Stimulated activated naive CD8-positive, alpha-beta T cell treated with anti-CD3 and anti-CD28 coated beads, Interleukin-15, Interleukin-2, amounts not matched to agents 100 ng/mL and 50 ng/mL, for 24 hours (primary cell): ENCODE data around the gene NCKAP5.

ENCODE experiments used
- H3K27ac Mint-ChIP-seq: one replicate; pipeline ENCODE4 v1.8.0; 2021; ENCODE audit warnings: mild to moderate bottlenecking, mixed read lengths
- H3K27me3 Mint-ChIP-seq: one replicate; pipeline ENCODE4 v1.8.0; 2021; ENCODE audit warnings: mixed read lengths
- H3K36me3 Mint-ChIP-seq: one replicate; pipeline ENCODE4 v1.8.0; 2021; ENCODE audit warnings: low read depth, mixed read lengths
- H3K4me1 Mint-ChIP-seq: one replicate; pipeline ENCODE4 v1.8.0; 2021; ENCODE audit warnings: low read depth, mixed read lengths
- H3K4me3 Mint-ChIP-seq: one replicate; pipeline ENCODE4 v1.8.0; 2021; ENCODE audit warnings: mild to moderate bottlenecking, mixed read lengths
- H3K9me3 Mint-ChIP-seq: one replicate; pipeline ENCODE4 v1.8.0; 2021; ENCODE audit warnings: mixed read lengths

Gene NCKAP5

DNA sequence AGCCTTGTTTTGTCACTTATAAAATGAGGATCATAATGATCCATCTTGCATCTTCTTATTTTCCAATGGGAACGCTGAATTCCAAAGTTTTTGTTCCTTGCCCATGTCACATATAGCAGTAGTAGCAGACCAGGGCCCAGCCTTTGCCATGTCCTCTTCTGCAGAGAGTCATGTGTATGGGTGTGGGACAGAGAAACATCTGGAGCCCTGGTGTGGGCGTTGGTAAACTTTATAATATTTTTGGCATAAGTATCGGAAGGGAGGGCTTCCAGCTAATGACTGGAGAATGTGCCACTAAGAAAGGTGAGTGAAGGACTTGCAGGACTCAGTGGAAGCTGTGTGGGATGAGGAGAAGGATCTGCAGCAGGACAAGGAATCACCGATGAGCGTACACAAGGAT, 157.2 kb downstream of the NCKAP5 start:
- peaks cover 5% of the 10 kb centered on the region for H3K27me3 Mint-ChIP-seq
- no peak overlapping the region for H3K27ac Mint-ChIP-seq
- H3K9me3 Mint-ChIP-seq: peaks cover 3% of the 10 kb centered on the region
- H3K4me3 Mint-ChIP-seq: no peak overlapping the region
- H3K36me3 Mint-ChIP-seq: no peaks in the 10 kb centered on the region
- H3K4me1 Mint-ChIP-seq: no peaks in the 10 kb centered on the region

DNA sequence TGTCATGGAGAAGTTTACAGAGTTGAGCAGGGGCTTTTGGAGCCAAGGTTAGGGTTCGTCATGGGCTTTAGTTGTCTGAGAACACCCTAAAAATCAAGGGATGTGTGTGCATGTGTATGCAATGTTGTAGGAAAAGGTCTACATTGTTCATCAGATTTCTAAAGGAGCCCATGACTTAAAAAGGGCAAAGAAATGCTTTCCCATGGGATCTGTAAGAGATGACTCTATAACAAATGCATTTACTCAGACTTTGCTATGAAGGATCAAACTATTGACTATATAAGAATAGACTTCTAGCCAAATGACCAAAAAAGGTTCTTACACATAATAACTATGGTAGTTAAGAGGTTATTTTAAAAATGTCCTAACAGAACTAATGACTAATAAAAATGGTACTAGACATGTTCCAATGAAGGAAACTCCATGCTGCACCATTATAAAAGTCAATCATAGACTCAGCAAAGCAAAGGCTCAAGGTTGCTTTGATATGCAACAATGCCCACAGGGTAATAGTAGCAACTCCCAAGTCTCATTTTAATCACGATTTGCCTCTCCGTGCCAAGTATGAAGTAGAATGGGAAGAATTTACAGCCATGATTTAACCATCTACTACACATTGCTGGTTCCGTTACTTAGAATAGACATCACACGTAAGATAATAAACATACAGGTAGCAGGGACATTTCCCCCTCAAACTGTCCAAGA, 158.5 kb downstream of the NCKAP5 start:
- Mint-ChIP-seq H3K27ac (no peak overlapping the region), H3K4me1 (no peaks in the 10 kb centered on the region), H3K27me3 (peaks cover 5% of the 10 kb centered on the region), H3K9me3 (peaks cover 3% of the 10 kb centered on the region), H3K36me3 (no peaks in the 10 kb centered on the region), H3K4me3 (no peak overlapping the region)

DNA sequence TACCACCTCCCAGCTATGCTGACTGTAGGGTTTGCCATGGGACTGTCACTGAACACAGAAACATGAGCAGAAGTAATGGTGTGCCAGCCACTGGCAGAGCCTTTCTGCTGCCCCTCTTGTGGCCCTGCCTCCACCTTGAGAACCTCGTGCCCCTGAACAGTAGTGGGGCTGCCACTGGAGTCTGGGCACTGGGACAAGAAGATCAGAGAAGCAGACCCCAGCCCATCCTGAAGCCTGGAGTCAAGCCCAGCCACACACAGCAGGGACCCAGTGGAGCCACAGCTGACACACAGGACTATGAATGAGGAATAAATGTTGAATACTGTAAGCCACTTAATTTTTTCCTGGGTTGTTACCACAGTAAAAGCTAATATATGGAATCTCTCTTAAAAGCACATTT, 159.6 kb downstream of the NCKAP5 start:
- peaks cover 3% of the 10 kb centered on the region for H3K9me3 Mint-ChIP-seq
- peaks cover 5% of the 10 kb centered on the region for H3K27me3 Mint-ChIP-seq
- H3K36me3 Mint-ChIP-seq: no peaks in the 10 kb centered on the region
- no peak overlapping the region for H3K27ac Mint-ChIP-seq
- H3K4me3 Mint-ChIP-seq: no peak overlapping the region
- no peaks in the 10 kb centered on the region for H3K4me1 Mint-ChIP-seq

DNA sequence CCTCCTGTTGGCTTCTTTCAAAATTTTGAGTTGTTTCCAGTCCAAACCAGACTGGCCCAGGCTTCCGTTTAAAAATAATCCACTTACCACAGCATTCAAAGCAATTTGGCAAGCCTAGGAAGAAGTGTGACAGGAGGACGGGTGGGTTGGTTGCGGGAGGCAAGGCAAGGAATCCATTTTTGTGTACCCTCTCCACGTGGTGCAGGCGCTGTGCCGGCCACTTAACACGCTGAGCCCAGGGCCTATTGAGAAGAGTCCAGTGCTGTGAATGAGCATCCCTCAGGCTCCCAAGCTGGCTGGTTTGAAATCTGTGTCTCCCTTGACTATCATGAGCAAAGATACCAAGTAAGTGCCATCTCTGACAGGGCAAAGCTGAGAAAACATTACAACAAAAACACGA, 160.9 kb downstream of the NCKAP5 start:
- no peak overlapping the region for H3K4me3 Mint-ChIP-seq
- H3K4me1 Mint-ChIP-seq: no peaks in the 10 kb centered on the region
- peaks cover 5% of the 10 kb centered on the region for H3K27me3 Mint-ChIP-seq
- H3K36me3 Mint-ChIP-seq: no peaks in the 10 kb centered on the region
- peaks cover 3% of the 10 kb centered on the region for H3K9me3 Mint-ChIP-seq
- no peak overlapping the region for H3K27ac Mint-ChIP-seq

DNA sequence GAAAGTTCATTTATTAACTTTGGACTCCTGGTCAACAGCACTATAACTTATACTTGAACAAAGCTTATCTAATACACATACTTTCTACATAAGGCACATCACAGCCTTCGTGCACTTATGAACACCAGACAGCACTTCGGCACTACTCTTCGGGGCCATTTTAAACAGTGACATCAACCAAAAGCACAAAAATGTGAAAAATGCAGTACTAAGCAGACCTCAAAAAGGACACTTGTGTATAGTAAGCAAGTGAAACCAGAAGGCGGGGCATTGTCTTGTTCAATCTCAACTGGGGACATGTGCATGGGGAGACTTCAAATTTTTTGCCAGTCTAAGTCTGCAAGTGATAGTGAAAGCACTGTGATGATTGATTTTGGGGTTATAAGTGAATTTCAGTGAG, 163.0 kb downstream of the NCKAP5 start:
- Mint-ChIP-seq H3K27me3 (no peaks in the 10 kb centered on the region), H3K9me3 (peaks cover 8% of the 10 kb centered on the region), H3K4me3 (no peak overlapping the region), H3K27ac (no peak overlapping the region), H3K36me3 (no peaks in the 10 kb centered on the region), H3K4me1 (no peaks in the 10 kb centered on the region)

DNA sequence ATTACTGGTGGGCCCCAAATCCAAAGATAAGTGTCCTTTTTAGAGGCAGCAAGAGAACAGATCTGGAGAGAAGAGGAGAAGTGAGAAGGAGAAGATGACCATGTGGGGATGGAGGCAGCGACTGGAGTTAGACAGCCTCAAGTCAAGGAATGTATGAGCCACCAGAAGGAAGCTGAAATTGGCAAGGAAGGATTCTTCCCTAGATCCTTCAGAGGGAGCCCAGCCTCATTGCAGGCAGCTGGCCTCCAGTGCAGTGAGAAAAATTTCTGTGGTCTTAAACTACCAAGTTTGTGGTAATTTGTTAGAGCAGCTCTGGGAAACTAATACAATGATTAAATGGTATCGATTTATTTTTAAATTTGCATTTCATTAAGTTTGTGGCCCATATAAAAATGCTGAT, 167.9 kb downstream of the NCKAP5 start:
- no peak overlapping the region for H3K27ac Mint-ChIP-seq
- H3K4me3 Mint-ChIP-seq: no peak overlapping the region
- no peaks in the 10 kb centered on the region for H3K27me3 Mint-ChIP-seq
- no peaks in the 10 kb centered on the region for H3K36me3 Mint-ChIP-seq
- H3K9me3 Mint-ChIP-seq: peaks cover 6% of the 10 kb centered on the region
- H3K4me1 Mint-ChIP-seq: no peaks in the 10 kb centered on the region

DNA sequence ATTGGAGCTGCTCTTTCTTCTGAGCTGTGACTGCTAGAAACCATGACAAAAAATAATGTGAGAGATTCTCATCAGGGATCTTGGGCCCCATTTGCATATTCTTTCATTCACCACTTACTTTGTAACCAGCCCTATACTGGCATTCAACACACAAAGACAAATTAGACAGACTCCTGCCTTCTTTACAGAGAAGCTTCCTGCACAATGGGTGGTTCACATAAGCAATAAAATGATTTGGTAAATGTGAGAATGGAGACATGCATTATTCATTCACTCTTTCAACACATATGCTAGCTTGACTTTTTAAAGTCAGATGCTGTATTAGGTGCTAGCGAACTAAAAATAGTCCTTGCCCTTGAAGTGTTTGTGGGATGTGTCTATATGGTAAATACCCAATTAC, 174.4 kb downstream of the NCKAP5 start:
- H3K4me1 Mint-ChIP-seq: no peaks in the 10 kb centered on the region
- peaks cover 5% of the 10 kb centered on the region for H3K9me3 Mint-ChIP-seq
- no peaks in the 10 kb centered on the region for H3K36me3 Mint-ChIP-seq
- H3K27me3 Mint-ChIP-seq: no peaks in the 10 kb centered on the region
- no peak overlapping the region for H3K27ac Mint-ChIP-seq
- H3K4me3 Mint-ChIP-seq: no peak overlapping the region

DNA sequence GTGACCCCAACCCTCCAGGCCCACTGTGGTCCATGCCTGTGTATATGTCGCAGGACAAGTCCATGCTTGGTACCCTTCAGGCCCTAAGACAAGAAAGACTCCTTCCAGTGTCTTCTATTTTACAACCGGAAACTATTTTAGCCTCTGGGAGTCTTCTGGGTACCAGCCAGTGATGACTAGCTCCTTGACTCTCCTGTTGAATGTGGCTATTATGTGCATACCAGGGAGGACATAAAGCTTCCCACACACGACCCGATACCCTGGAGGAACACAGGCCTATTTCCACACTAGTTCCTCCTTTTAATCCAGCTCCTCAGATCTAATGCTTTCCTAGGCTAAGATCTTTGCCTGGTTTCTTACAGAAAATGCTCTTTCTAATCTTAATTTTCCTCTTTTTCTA, 178.1 kb downstream of the NCKAP5 start:
- no peak overlapping the region for H3K4me3 Mint-ChIP-seq
- H3K27me3 Mint-ChIP-seq: no peaks in the 10 kb centered on the region
- H3K9me3 Mint-ChIP-seq: peaks cover 5% of the 10 kb centered on the region

DNA sequence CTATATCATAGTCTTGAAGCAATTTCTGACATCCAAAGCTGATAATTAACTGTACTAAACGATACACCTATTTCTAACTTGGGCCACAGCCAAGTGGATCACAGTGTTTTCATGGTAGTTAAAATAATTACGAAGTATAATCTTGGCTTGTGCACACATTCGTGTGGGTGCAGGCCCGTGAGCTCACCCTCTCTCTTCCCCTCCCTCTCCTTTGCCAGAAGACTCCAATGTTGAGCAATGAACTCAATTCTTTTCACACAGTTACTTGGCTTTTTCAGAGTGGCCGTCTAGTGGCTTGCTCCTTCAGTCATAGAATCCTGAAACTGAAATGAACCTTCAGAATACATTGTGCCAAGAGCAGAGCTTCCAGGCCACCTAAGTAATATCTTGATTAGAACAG, 178.7 kb downstream of the NCKAP5 start:
- H3K9me3 Mint-ChIP-seq: peaks cover 5% of the 10 kb centered on the region
- no peaks in the 10 kb centered on the region for H3K4me1 Mint-ChIP-seq
- no peak overlapping the region for H3K4me3 Mint-ChIP-seq
- no peak overlapping the region for H3K27ac Mint-ChIP-seq
- H3K36me3 Mint-ChIP-seq: no peaks in the 10 kb centered on the region
- no peaks in the 10 kb centered on the region for H3K27me3 Mint-ChIP-seq

More for the DNA sequence above, 178.1 kb downstream of the NCKAP5 start:
- Mint-ChIP-seq H3K36me3 (no peaks in the 10 kb centered on the region), H3K27ac (no peak overlapping the region), H3K4me1 (no peaks in the 10 kb centered on the region)

DNA sequence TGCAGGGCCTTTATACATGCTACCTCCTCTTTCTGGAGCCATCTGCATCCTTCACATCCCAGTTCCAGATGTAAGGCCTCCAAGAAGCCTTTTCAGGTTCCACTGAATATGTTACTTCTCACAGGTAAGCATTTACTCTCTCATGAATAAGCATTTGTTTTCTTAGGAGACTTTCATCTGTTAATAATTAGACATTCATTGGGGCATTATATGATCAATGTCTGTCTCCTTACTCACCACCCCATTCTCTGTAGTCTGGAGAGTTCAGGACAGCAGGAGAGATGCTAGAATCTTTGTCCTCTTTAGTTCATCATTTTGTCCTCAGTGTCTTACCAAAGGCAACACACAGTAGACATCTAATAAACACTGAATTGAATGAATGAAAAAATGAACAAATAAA, 185.7 kb downstream of the NCKAP5 start:
- Mint-ChIP-seq H3K36me3 (no peaks in the 10 kb centered on the region), H3K27ac (no peak overlapping the region), H3K4me3 (no peak overlapping the region), H3K27me3 (no peaks in the 10 kb centered on the region), H3K9me3 (no peaks in the 10 kb centered on the region), H3K4me1 (no peaks in the 10 kb centered on the region)

DNA sequence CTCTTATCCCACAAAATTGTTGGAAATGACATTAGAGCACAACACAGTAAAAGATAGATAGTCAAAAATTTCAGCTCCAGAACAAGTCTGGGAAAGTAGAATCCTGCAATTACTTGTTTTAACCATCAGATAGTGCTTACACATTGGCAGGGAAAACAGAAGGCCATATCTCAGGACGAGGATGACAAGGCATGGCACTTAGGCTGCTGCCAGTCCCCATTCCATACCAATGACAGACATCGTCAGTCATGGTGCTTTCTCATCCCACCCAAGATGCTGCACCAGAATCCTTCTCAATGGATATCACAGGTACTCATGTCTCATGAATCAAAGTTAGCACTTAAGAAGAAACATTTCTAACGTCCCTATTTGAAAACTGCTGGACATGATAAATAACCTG, 187.3 kb downstream of the NCKAP5 start:
- H3K36me3 Mint-ChIP-seq: no peaks in the 10 kb centered on the region
- no peaks in the 10 kb centered on the region for H3K27me3 Mint-ChIP-seq
- H3K4me3 Mint-ChIP-seq: no peak overlapping the region
- H3K4me1 Mint-ChIP-seq: no peaks in the 10 kb centered on the region
- peaks cover 6% of the 10 kb centered on the region for H3K9me3 Mint-ChIP-seq
- no peak overlapping the region for H3K27ac Mint-ChIP-seq

DNA sequence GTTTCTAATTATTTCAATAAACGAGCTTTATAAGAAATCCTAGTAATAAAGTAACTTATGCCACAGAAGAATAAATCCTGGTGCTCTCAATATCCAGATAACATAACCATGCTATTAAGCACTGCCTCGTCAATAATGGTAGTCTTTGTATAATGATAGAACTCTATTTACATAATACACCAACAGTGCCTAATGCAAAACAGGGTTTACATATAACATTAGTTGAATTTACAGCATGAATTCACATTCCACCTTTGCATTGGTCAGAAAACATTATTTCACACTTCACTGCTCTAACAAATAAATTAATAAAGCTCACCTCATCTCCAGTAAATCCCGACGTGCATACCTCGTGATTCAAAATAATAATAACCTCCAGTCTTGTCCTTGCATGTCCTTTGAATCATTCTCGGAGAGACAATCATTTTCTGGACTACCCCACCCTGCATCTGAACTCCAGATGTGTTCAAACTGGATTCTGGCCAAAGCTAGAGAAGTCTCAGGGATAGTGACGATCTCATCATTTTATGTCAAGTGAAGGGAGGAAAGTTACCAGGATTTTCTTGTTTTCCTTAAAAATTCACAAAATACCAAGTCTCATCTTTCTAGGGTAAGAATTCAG, 189.2 kb downstream of the NCKAP5 start:
- Mint-ChIP-seq H3K27ac (no peak overlapping the region), H3K27me3 (no peaks in the 10 kb centered on the region), H3K36me3 (no peaks in the 10 kb centered on the region), H3K4me3 (no peak overlapping the region), H3K9me3 (peaks cover 6% of the 10 kb centered on the region), H3K4me1 (no peaks in the 10 kb centered on the region)

DNA sequence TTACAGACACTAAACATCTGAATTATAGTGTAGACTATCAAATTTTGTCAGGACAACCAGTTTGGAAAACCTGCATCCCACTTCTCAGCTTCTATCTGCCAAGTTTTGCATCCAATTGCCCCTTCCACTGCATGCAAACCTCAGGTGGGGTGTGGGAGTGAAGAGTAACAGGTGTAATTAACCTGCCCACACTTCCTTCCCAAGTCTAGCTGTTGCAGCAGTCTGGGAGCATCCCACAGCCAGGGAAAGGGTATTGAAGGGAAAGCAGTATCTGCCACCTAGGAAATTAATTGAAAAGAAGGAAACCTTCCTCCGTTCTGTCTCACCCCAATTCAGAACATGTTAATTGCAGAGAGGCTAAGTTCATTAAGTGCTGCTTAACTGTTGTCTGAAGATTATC, 189.9 kb downstream of the NCKAP5 start:
- Mint-ChIP-seq H3K27ac (no peak overlapping the region), H3K4me1 (no peaks in the 10 kb centered on the region), H3K4me3 (no peak overlapping the region), H3K36me3 (no peaks in the 10 kb centered on the region), H3K9me3 (peaks cover 6% of the 10 kb centered on the region), H3K27me3 (no peaks in the 10 kb centered on the region)

DNA sequence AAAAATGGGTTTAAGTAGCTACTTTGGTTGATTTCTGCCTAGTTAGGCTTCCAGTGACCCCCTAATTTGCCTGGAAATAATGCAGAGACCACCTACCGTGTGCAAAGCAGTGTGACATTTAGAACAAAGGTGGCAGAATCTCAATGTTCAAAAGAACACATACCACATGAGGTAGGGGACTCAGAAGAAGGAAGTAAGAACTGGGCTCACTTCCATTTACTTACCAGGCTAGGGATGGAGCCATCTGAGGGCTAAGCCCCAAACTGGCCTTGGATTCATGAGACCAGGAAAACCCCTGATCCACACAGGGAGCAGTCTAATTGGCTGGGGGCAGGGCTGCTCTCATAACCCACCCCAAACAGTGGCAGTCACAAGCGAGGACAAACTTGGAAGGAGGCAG, 190.7 kb downstream of the NCKAP5 start:
- no peaks in the 10 kb centered on the region for H3K36me3 Mint-ChIP-seq
- H3K27ac Mint-ChIP-seq: no peak overlapping the region
- peaks cover 6% of the 10 kb centered on the region for H3K9me3 Mint-ChIP-seq
- no peaks in the 10 kb centered on the region for H3K27me3 Mint-ChIP-seq
- H3K4me1 Mint-ChIP-seq: no peaks in the 10 kb centered on the region
- H3K4me3 Mint-ChIP-seq: no peak overlapping the region

DNA sequence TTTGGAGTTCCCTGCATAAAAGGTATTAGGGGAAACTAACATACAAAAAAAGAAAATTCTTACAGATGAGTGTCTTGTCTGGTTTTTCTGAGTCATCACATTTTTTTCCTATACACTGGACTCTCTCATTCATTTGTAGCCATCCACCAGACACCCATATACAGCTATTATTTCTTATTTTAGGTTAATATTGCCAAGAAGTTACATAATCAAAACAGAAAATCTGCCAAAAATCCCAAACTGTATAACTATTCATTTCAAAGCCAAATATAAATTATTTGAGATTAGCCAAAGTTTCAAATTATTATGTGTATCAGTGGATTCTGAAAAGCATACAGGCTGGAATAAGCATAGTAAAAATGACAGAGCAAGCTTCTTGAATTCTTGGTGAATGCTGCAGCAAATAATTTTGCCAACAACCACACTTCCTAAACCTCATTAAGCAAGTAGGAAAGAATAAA, 191.2 kb downstream of the NCKAP5 start:
- H3K9me3 Mint-ChIP-seq: peaks cover 6% of the 10 kb centered on the region
- H3K4me3 Mint-ChIP-seq: no peak overlapping the region
- H3K27ac Mint-ChIP-seq: no peak overlapping the region
- no peaks in the 10 kb centered on the region for H3K4me1 Mint-ChIP-seq
- H3K27me3 Mint-ChIP-seq: no peaks in the 10 kb centered on the region
- H3K36me3 Mint-ChIP-seq: no peaks in the 10 kb centered on the region

DNA sequence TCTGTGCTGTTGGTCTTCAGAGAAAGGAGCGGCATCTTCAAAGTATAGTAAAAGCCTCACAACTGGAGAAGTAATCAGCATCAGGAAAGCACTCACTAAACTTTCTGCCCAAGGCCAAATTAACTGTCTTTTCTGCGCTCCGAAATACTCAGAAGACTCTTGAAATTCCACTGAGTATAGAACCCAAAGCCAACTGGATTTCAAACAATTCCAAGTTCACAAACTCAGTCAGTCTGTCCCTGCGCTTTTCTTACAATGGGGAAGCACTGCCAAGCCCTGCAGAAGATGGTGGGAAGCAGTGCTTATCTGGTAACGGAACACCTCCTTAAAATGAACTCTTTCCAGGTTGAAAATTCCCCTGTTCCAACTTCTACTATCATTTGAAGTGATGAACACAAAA, 193.5 kb downstream of the NCKAP5 start:
- Mint-ChIP-seq H3K27ac (no peak overlapping the region), H3K36me3 (no peaks in the 10 kb centered on the region), H3K9me3 (peaks cover 6% of the 10 kb centered on the region), H3K4me3 (no peak overlapping the region), H3K27me3 (no peaks in the 10 kb centered on the region), H3K4me1 (no peaks in the 10 kb centered on the region)
